ENCODE data around the gene VAV1. TPM values are rescaled to one million over a fixed set of nuclear protein-coding genes. Genes with fewer than 3 reads are reported as not detected.
A peak's percentile ranks its signal among the peaks of the same experiment; 100 is the strongest.

Gene VAV1
- total and polyA plus RNA-seq, 9 of the 15 experiments (the other 6 are each of a cell fraction or from before 2014, with no cell fraction given), result 0.46 to 20.1 (median 11.1) TPM

DNA sequence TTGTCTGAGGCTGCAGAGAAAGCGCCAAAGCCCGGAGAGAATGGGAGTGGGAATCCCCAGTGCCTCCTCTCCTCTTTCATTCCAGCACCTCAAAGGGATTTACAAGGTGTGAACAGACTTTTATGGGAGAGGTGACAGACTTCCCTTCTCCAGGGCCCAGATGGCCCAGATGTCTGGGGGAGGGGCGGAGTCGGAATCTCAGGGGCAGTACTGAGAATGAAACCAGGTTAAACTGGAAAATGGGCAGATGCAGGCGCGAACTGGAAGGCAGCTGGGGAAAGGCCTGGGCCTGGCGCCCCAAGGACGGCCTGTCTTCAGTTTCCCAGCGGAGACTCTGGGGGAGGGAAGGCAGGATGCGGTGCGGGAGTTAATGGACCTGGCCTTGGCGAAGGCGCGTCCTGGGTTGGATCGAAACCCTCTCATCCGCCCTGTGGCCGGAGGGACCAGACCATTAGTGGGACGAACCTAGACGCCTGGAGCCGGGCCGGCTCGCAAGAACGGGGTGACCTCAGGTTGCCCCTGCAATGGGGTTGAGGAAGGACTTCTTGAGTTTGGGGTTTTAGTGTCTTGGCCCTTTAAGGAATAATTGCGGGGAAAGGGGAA is 33.6 kb upstream of the VAV1 start (continued):
- TF ChIP-seq, protein P1, sequence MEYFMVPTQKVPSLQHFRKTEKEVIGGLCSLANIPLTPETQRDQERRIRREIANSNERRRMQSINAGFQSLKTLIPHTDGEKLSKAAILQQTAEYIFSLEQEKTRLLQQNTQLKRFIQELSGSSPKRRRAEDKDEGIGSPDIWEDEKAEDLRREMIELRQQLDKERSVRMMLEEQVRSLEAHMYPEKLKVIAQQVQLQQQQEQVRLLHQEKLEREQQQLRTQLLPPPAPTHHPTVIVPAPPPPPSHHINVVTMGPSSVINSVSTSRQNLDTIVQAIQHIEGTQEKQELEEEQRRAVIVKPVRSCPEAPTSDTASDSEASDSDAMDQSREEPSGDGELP (CRISPR knock-in tag; IDR thresholded peaks at IDR 0.05; ENCODE audit: borderline replicate concordance), result peak; percentile 31; the same call in 1 of the 2 replicates
- no peak for TF ChIP-seq RBM14 (IDR thresholded peaks at IDR 0.05; ENCODE audit: borderline replicate concordance, insufficient read depth, low read depth, low read length)
- no peak for TF ChIP-seq EP400 (IDR thresholded peaks at IDR 0.05)
- no peak for TF ChIP-seq FOXJ2 (tag; IDR thresholded peaks at IDR 0.05)
- TF ChIP-seq NFE2 (IDR thresholded peaks at IDR 0.05; ENCODE audit: low read depth), result no peak
- TF ChIP-seq ZNF75A (CRISPR knock-in tag; IDR thresholded peaks at IDR 0.05), result no peak
- TF ChIP-seq POLR2AphosphoS5 (IDR thresholded peaks at IDR 0.05; ENCODE audit: control insufficient read depth, insufficient read depth, low read depth, low read length), result no peak
- TF ChIP-seq NFATC3 (IDR thresholded peaks at IDR 0.05), result no peak
- no peak for TF ChIP-seq ZNF175 (CRISPR knock-in tag; IDR thresholded peaks at IDR 0.05; ENCODE audit: low read depth)
- no peak for TF ChIP-seq ZNF583 (CRISPR knock-in tag; IDR thresholded peaks at IDR 0.05)
- no peak for TF ChIP-seq ZNF311 (CRISPR knock-in tag; IDR thresholded peaks at IDR 0.05)
- TF ChIP-seq NBN (IDR thresholded peaks at IDR 0.05; ENCODE audit: low read depth), result peak; percentile 5; the same call in 1 of the 2 replicates

Data from K562 (cell line).